HG02943 (cell line): Measurements from ENCODE around the gene IGLL5.

Experiments used
- ATAC-seq: cut with Tn5 transposase; IDR thresholded peaks from one replicate; pipeline ENCODE4 v1.9.1; 2021; ENCODE audit warnings: mild to moderate bottlenecking, low read depth, moderate library complexity; ENCODE audit not compliant: unreplicated experiment

IGLL5 gene

DNA sequence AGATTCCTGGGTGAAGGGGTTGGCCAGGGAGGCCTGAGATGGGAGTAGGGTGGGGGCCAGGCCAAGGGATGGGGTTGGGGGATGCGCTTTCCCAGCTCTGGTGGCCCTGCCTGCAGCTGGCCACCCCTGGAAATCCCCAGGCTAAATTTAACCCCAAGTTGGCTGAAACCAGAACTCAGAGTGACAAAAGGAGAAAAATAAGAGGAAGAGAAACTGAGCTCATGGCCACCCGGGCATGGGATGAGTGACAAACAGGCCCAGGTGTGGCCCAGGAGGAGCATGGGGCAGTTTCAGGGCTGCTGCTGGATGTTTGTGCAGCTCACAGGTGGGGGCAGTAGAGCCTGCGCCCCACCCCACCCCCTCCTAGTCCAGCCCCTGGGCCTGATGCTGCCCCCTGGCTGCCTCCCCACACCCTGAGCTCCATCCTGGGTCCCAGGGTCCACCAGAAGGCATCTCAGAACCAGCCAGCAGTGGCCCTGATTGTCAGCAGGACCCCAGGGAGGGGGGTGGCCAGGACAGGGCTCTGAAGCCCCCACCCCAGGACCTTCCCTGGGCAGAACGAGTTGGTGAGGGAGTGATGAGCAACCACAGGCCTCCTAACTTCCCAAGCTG is 48.0 kb downstream of the IGLL5 start:
- ATAC-seq: peak; percentile 75

DNA sequence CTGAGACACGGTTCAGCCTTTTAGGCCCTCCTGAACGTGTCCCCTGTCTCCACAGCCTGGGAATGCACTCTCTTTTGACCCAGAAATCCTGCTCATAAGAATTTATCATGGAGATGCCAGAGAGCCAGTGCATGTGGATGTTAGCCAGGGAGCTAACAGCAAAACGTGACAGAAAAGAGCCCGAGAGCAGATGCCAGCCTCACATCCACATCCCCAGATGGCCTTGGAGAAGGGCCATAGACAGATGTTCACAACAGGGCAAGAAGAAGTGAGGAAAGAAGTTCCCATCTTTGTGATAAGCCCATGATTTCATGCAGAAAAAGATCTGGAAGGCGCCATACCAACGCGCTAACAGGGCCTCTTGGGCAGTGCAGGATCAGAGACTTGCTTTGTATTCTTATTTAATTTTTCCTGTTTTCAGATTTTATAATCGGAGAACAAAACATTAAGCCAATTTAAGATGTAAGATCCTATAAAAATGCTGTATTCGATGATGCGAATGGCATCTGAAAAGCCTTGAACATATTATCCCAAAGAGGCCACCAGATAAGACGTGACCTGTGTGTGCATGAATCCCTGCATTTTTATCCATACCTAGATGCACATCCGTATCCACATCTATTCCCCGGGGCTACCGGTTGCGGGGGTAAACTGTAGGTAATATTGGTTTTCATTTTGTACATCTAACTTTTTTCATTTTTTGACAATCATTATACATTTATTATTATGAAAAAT is 48.7 kb downstream of the IGLL5 start:
- ATAC-seq: no peak

DNA sequence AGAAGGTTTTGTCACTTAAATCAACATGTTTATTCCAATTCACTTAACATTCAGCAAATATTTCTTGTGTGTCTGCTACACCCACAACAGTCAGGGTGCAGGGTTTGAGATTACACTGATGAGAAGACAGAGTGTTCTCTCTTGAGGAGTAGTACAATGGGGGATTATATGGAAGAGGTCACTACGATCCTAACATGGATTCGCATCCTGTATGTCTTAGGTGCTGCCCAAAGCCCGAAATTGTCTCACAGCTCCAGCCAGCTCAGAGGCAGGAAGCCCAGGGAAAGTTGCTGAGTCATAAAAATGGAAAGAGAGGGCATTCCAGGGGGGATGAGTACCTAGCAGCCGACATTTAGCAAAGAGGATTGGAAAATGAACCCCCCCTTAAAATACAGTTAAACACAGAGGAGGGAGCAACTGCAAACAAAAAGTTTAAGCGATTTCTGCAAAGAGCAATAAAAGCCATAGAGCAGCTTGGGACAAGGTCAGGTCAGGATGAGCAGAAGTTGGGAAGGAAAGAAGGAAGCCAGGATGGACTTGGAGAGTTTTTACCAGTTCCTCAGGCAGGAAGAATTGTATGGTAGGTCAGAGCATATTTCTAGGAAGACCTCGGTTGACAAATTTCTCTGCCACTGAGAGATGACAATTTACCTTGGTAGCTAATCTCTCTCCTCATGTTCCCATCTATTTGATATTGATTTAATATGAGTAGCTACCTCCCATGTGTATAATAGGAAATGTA is 49.5 kb downstream of the IGLL5 start:
- ATAC-seq: no peak

DNA sequence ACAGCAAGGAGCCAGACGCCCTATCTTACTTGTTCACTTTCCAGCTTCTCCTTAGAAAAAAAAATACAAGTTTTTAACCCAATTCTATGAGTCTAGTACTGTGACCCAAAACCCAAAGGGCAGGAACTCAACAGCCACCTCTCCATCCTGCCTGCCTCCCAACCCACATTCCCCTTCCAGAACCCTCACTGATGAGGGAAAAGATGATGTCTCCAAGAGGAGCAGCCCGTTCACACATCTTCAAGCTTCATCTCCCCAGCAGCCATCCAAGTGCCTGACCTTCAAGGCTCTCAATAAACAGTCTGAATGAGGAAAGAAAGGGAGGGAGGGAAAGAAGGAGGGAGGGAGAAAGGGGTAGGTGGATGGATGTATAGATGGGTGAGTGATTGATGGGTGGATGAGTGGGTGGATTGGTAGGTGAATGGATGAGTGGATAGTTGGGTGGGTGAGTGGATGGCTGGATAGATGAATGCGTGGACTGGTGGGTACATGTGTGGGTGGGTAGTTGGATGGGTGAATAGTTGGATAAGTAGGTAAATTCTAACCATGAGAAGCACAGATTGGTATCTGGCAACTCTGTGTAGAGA is 50.4 kb downstream of the IGLL5 start:
- no peak for ATAC-seq

DNA sequence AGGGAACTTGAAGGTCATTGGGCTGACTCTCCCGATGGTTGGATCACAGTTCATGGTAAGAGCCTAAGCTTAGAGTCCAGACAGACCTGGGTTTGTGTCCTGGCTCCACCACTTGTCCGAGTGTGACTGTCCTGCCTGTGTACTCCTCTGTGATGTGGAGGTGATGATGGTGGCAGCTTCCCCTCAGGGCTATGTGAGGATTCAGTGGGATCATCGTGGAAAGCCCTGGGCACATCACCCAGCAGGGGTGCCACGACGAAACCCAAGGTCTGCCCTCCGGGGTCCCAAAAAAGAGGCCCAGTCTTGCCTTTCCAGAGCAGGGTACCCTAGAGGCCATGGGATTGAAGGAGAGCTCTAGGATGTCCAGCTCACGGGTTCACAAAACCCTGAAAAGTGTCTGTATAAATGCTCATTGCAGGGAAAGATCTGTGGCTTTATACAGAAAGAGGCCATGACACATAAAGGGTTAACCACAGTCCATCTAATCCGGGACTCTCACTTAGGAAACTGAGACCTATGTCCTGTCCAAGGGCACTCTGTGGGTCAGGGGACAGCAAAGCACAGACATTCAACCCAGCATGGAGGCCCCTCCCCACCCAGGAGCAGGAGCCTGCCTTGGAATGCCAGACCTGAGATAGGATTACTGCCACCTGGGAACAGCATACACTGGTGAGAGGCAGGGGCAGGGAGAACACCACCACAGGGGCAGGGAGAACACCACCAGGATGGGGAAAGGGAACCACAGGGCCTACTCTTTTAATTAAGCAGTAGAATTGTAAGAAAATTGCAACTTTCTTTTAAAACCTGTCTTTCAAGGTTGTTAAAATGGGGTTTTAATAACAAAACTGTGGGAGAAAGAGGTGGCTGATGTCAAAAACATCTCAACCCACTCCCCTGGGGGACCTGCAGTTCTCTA is 51.3 kb downstream of the IGLL5 start:
- no peak for ATAC-seq

DNA sequence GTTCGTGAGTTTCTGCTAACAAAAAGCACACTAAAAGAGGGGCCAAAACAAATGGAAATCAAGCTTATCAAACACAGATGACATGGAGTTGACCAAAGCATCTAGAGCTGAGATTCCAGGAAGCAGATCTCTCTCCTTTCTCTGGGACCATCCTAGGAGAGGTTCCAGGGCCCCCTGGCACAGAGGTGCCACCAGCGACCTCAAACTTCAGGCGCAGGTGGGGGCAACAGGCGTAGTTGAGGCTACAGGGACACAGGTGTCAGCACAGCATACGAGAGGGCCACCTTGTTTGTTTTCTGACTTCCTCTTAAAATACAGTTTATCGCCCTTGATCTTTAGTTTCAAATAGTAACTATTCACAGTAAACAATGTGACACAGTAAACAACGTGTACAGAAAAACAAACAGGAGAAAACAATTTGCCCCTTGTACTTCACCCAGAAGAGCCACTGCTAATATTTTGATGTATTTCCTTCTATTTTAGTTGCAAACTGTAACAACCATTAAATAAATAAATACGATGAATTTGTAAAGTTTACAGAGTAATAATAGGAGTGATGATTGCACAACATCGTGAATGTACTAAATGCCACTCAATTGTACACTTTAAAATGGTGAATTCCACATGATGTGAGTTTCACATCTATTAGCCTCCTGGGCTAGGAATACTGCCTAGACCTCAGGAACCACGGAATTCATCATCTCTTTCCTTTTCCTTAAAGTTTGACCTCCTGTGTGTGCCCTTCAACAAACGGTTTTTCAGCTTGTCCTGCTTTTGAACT is 52.2 kb downstream of the IGLL5 start:
- no peak for ATAC-seq

DNA sequence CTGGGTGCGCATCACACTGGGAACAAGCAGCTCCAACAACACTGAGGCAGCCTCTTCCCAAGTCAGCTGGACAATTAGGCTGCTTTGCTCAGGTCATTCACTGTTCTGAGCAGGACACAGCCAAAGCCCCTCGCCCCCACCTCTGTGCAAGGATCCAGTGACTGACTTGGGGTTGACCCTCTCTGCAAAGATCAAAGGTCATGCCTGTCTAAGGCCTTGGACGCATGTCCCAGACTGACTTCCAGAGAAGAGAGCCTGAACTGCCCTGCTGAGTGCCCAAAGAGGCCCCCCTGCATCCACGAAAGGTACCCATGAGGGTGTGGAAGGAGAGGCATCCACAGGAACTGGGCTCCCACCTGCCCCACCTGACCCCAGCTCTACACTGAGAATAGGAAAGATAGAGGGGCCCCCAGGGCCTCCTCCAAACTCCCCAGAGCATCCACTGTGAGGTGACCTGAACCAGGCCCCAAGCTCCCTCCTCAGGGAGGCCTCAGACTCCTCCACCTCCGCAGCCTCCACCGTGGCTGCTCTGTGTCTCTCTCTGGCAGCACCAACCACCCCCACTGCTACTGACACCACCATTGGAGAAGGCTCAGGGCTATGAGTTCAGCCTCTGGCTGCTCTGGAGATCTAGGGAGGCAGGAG is 53.5 kb downstream of the IGLL5 start:
- ATAC-seq: no peak

DNA sequence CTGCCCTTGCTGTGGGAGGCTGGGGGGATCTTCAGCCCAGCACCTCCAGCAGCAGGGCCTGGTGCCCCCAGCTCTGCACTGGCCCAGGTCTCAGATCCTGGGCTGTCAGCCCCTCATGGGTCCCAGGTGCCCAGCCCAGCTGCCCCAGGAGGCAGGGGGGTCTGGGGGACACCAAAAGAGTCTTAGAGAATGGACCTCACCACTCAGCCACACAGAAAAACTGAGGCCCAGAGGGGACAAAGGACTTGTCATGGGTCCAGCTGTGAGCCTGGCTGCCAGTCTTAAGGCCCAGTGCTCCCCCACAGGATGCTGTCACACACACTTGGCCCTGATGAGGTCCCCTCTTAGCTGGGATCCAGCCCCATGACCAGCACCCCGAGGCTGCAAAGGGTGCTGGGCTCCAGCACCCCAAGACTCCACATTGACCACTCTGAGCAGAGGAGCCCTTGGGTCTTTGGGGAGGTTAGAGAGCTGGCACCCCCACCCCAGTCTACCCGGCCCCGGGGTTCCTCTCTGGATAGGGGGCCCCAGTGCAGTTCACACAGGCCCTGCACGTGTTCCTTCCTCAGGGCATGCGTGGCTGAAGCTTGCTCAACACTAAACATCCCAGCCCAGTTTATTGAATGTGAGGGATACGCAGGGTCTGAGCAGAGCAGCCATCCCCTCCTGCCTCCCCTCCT is 54.4 kb downstream of the IGLL5 start:
- no peak for ATAC-seq

DNA sequence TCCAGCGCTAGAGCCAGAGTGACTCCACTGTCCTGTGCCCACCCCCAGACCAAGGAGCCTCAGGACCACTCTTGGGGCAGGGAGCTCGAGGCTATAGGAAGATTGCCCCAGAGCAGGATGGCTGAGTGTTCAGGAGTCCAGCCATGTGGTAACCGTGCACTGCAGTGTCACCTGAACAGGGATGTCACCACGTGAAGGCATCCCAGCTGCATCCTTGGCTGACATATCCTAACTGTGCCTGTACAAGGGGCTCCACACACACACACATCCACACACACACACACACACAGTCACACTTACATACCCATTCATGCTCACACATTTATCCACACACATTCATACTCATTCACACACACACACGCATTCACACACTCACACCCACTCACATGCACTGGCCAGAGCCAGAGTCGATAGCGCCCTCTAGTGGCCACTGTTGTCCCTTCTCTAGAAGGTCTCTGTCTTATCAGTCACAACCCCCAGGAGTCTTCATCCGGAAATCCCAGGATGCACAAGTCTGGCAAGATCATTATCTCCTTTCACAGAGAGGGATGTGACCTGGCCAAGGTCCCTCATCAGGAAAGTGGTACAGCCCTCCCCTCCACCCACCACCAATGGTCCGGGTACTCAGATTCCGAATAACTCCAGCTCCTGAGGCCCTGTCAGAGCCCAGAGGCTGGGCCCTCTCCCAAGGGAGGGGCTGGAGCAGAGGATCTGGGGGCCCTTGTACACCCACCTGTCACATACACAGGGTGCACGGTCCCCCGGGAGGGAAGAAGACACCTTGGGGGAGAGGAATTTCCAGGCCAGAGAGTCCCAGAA is 55.1 kb downstream of the IGLL5 start:
- no peak for ATAC-seq

DNA sequence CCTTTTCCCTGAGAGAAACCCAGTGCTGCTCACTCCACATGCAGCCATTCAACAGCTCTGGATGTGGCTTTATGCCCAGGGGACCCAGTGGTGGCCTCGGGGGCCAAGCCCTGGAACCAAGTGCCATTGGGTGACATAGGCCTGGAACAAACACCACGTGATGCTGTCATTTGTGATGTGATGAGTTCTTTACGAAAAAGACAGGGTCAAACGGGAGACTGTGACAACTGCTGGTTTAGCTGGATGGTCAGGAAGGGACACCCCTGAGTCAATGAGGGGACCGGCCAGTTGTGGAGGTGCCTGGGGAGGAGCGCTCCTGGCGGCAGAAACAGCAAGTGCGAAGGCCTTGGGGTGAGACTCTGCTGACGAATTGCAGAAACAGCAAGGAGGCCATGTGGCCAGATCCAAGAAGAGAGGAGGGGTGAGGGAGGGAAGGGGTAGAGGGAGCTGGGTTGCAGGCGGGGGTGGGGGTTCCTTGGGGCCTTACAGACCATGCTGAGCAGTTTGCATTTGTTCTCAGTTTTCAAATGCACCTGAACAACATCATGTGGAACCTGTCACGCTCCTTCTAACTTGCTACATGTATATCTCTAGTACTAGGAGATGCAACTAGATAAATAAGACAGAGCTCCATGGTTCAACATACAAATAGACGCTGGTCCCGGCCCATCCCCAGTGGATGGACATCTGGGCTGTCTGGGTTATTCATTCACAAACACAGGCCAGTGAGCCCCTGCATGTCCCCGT is 56.1 kb downstream of the IGLL5 start:
- ATAC-seq: no peak

DNA sequence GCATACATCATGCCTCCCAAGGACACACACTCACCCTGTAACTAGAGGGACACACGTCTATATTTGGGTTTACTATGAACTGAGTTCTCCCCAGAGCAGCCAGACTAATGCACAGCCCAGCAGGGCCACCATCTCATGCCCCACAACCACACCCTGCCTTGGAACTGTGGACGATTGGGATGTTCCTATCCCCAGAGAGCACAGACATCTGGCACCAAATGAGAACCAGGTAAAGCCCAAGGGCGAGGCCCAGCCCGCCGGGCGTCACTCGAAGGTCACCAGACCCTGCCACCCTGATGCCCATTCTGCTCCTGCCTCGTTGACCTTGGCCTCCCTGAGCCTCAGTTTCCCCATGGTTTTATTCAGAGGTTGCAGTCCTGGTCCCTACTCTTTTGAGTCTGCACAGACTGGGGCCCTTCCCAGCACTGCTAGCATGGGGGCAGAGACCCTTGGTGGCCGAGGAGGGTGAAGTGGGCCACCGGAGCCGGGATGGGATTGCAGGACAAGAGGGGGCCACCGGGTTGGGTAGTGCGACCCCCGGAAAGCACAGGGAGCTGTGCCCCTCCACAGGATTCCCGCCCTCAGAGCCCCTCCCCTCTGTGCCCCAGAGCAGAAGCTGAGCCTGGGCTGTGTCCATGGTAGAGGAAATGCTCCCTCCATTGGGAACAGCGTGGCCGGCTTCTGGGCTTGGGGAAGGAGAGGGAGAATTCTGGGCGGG is 56.8 kb downstream of the IGLL5 start:
- ATAC-seq: no peak

DNA sequence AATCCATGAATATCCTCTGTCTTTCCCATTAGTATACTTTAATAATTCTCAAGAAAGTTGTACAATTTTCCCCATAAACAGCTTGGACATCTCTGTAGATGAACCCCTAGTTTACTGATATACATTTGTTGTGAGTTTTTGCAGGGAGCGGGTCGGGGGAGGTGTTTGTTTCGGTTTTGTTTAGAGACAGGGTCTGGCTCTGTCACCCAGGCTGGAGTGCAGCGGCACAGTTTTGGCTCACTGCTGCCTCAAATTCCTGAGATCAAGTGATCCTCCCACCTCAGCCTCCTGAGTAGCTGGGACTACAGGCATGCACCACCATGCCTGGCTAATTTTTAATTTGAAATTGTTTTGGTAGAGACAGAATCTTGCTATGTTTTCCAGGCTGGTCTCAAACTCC is 57.6 kb downstream of the IGLL5 start:
- ATAC-seq: no peak
